Pulmonary artery endothelial cell (primary cell): ENCODE data around the gene MYPN. TPM values are rescaled to one million over a fixed set of nuclear protein-coding genes. Genes with fewer than 3 reads are reported as not detected.
"Not testable (repeated sequence)": the region's sequence is repeated elsewhere in the genome, so short reads cannot be mapped to it uniquely, and the experiment has no call there.

ENCODE experiments used
- DNase-seq: peaks from one replicate; pipeline ENCODE4 v3.0.0-alpha.2; 2011; ENCODE audit warnings: low read depth, low spot score
- total RNA-seq: library from RNA; depleted of rRNA; stranded (reverse); fragments of >200 nt; gene quantifications from 2 replicates; pipeline ENCODE4 v1.2.3, GENCODE V29; 2014

Gene MYPN, protein sequence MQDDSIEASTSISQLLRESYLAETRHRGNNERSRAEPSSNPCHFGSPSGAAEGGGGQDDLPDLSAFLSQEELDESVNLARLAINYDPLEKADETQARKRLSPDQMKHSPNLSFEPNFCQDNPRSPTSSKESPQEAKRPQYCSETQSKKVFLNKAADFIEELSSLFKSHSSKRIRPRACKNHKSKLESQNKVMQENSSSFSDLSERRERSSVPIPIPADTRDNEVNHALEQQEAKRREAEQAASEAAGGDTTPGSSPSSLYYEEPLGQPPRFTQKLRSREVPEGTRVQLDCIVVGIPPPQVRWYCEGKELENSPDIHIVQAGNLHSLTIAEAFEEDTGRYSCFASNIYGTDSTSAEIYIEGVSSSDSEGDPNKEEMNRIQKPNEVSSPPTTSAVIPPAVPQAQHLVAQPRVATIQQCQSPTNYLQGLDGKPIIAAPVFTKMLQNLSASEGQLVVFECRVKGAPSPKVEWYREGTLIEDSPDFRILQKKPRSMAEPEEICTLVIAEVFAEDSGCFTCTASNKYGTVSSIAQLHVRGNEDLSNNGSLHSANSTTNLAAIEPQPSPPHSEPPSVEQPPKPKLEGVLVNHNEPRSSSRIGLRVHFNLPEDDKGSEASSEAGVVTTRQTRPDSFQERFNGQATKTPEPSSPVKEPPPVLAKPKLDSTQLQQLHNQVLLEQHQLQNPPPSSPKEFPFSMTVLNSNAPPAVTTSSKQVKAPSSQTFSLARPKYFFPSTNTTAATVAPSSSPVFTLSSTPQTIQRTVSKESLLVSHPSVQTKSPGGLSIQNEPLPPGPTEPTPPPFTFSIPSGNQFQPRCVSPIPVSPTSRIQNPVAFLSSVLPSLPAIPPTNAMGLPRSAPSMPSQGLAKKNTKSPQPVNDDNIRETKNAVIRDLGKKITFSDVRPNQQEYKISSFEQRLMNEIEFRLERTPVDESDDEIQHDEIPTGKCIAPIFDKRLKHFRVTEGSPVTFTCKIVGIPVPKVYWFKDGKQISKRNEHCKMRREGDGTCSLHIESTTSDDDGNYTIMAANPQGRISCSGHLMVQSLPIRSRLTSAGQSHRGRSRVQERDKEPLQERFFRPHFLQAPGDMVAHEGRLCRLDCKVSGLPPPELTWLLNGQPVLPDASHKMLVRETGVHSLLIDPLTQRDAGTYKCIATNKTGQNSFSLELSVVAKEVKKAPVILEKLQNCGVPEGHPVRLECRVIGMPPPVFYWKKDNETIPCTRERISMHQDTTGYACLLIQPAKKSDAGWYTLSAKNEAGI (N-terminal part only)
- total RNA-seq = under 0.01 and 0.14 TPM in 2 replicates

DNA sequence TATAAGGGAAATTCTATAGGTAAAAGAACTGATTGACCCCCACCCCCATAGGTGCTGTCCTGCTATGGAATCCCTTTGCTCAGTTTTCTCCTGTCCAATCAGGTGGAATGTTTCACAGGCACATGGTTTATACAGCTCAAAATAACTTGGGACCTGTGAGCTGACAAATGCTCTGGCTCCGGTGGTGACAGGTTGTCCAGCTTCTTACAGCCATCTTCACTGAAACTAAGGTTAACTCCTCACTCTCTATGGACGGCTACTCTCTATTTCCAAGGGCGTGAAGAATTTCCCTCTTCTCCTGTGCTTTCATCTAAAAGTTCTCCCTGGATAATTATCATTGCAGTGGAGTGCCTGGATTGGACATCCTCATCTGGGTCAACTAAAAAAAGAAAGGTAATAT is at the start of gene MYPN:
TSS of gene MYPN (plus strand) at position 158 of the 400 bp plus-strand sequence. CDS start 11,951 bp downstream, outside the sequence.
- DNase-seq = no peak

GRCh38 chr10:68067029-68067428 is 42.3 kb upstream of the MYPN start:
- no peak for DNase-seq

- DNase-seq = no peak
Measured at GRCh38 chr10:68067508-68067907, 41.8 kb upstream of the MYPN start.

GRCh38 chr10:68073631-68074030 is 35.7 kb upstream of the MYPN start:
- DNase-seq = no peak

GRCh38 chr10:68074031-68074774 is 35.1 kb upstream of the MYPN start:
- DNase-seq = no peak

GRCh38 chr10:68074775-68075549 is 34.3 kb upstream of the MYPN start, which contains the start of gene HERC4:
HERC4 (minus strand) TSS chr10:68075283; CDS start chr10:68073108, 2,175 bp downstream.
- peak; percentile 71 for DNase-seq

- no peak for DNase-seq
Measured at GRCh38 chr10:68075550-68076004, 33.7 kb upstream of the MYPN start.

DNA sequence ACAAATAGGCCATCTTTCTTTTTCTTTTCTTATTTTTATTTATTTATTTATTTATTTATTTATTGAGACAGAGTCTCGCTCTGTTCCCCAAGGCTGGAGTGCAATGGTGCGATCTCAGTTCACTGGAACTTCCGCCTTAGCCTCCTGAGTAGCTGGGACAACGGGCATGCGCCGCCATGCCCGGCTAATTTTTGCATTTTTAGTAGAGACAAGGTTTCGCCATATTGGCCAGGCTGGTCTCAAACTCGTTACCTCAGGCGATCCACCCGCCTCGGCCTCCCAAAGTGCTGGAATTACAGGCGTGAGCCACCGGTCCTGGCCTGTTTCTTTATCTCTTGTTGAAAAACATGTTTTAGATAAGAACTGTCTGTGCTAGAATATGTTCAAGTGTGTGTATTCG is 33.2 kb upstream of the MYPN start:
- DNase-seq = not testable (repeated sequence)

DNA sequence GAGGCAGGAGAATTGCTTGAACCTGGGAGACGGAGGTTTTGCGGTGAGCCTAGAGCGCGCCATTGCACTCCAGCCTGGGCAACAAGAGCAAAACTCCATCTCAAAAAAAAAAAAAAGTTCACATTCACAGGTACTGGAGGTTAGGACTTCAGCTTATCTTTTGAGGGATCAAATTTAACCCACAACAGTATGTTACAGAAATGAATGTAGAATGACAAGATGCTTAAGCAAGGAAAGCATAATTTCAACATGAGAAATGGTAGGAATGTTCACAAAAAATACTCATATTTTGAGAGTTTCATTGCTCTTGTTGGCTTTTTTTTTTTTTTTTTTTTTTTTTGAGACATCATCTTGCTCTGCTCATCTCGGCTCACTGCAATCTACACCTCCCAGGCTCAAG is 32.3 kb upstream of the MYPN start:
- no peak for DNase-seq

GRCh38 chr10:68079434-68079833 is 29.9 kb upstream of the MYPN start:
- no peak for DNase-seq

DNA sequence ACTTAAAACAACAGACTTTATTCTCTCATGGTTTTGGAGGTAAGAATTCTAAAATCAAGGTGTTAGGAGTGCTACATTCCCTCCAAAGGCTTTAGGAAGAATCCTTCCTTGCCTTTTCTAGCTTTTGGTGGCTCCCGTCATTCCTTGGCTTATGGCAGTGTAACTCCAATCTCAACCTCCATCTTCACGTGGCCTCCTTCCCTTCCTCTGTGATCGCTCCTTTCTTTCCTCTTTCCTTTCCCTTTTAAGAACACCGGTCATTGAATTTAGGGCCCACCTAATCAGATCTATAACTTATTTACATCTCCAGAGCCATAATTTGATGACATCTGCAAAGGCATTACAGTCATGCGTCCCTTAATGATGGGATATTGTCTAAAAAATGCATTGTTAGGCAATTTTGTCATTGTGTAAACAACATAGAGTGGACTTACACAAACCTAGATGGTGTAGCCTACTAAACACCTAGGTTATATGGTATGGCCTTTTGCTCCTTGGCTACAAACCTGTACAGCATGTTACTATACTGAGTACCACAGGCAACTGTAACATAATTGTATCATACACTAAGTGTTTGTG is 28.3 kb upstream of the MYPN start:
- no peak for DNase-seq

DNA sequence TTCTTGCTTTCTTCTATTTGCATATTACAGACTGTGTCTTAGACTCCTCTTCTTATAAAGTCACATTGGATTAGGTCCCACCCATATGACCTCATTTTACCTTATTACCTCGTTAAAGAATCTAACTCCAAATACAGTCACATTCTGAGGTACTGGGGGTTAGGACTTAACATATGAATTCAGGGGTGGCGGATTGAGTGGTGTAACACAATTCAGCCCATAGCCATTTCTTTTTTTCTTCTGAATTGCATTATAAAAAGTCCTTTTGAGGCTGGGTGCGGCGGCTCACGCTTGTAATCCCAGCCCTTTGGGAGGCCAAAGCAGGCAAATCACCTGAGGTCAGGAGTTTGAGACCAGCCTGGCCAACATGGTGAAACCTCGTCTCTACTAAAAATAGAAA is 27.4 kb upstream of the MYPN start:
- no peak for DNase-seq

DNA sequence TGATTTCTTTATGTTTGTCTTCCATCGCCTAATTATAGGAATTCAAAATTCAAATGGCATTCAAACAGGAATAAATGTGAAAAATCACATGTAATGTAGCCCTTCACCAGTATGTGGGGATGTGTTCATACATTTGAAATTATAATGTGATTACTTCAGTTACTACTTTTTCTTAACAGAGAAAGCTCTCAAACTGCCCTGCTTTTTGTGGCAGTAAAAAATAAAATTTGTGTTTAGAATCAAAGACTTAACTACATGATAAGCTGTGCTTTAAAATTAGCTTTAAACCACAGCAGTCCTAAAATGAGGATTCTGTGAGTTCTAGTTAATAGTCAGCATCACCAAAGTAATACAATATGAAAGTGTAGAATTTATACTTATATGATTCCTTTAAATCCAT is 26.4 kb upstream of the MYPN start:
- no peak for DNase-seq

DNA sequence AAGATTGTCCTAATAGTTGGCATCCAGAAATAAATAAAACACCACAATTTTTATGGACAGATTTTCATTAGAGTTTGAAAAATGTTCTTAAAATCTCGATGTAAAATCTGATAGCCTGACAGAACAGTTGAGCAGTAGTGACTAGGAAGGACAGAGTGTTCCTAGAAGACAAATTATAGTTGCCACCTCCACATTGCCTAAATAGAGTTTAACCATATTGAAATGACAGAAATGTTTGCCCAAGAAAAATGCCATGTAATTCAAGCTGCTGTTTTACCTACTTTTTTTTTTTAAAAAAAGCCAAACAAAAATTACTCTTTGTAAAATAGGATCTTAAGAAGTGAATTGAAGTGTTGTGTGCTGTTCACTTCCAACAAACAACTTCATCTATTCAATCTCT is 25.3 kb upstream of the MYPN start:
- no peak for DNase-seq

- no peak for DNase-seq
Measured at GRCh38 chr10:68084469-68084868, 24.8 kb upstream of the MYPN start.

DNA sequence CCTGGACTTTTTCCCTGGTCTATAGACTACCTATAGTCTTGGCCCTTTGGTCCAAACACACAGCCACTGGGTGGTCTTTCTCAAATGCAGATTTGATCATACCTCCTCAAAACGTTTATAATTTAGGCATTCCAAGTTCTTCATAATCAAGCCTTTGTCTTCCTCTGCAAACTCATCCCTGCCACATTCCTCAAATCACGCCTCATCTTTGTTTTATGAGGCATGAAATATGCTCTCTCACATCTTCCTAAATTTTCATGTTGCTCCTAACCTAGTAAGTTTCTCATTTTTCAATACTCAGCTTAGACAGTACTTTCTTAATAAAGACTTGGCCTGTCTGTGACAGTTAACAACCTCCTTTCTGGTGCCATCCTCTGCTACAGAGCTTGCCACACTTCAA is 23.3 kb upstream of the MYPN start:
- no peak for DNase-seq

- no peak for DNase-seq
Measured at GRCh38 chr10:68086910-68087684, 22.2 kb upstream of the MYPN start.

- no peak for DNase-seq
Measured at GRCh38 chr10:68087685-68088401, 21.4 kb upstream of the MYPN start.
